ENCODE results near the gene MTA1.
A peak's percentile ranks its signal among the peaks of the same experiment; 100 is the strongest.

MTA1 gene

GRCh38 chr14:105420101-105420973, 710 bp downstream of the MTA1 start:
- TF ChIP-seq POLR2A (IDR thresholded peaks at IDR 0.05; ENCODE audit: low read depth, low read length), result no peak
- DNase-seq (ENCODE audit: insufficient read length, low spot score) (no peak), FAIRE-seq (no peak)

- DNase-seq (ENCODE audit: insufficient read length, low spot score), result no peak
- TF ChIP-seq POLR2A (IDR thresholded peaks at IDR 0.05; ENCODE audit: low read depth, low read length), result no peak
- FAIRE-seq, result no peak
Measured at GRCh38 chr14:105420974-105421674, 1.5 kb downstream of the MTA1 start.

GRCh38 chr14:105421723-105422615, 2.3 kb downstream of the MTA1 start:
- DNase-seq (ENCODE audit: insufficient read length, low spot score) (no peak), FAIRE-seq (no peak)
- TF ChIP-seq POLR2A (IDR thresholded peaks at IDR 0.05; ENCODE audit: low read depth, low read length), result no peak

- DNase-seq (ENCODE audit: insufficient read length, low spot score) (no peak), FAIRE-seq (no peak)
- no peak for TF ChIP-seq POLR2A (IDR thresholded peaks at IDR 0.05; ENCODE audit: low read depth, low read length)
Measured at GRCh38 chr14:105422695-105423487, 3.3 kb downstream of the MTA1 start.

- TF ChIP-seq POLR2A (IDR thresholded peaks at IDR 0.05; ENCODE audit: low read depth, low read length), result no peak
- FAIRE-seq, result no peak
- DNase-seq (ENCODE audit: insufficient read length, low spot score), result no peak
Measured at GRCh38 chr14:105423488-105424195, 4.0 kb downstream of the MTA1 start.

GRCh38 chr14:105424861-105425260, 5.2 kb downstream of the MTA1 start:
- no peak for FAIRE-seq
- TF ChIP-seq POLR2A (IDR thresholded peaks at IDR 0.05; ENCODE audit: low read depth, low read length), result no peak
- no peak for DNase-seq (ENCODE audit: insufficient read length, low spot score)

GRCh38 chr14:105425823-105426247, 6.2 kb downstream of the MTA1 start:
- no peak for TF ChIP-seq POLR2A (IDR thresholded peaks at IDR 0.05; ENCODE audit: low read depth, low read length)
- FAIRE-seq (no peak), DNase-seq (ENCODE audit: insufficient read length, low spot score) (no peak)

GRCh38 chr14:105426416-105427130, 6.9 kb downstream of the MTA1 start:
- DNase-seq (ENCODE audit: insufficient read length, low spot score) (no peak), FAIRE-seq (no peak)

GRCh38 chr14:105427412-105427811, 7.8 kb downstream of the MTA1 start:
- FAIRE-seq (no peak), DNase-seq (ENCODE audit: insufficient read length, low spot score) (no peak)
- no peak for TF ChIP-seq POLR2A (IDR thresholded peaks at IDR 0.05; ENCODE audit: low read depth, low read length)

More at GRCh38 chr14:105426416-105427130, 6.9 kb downstream of the MTA1 start:
- TF ChIP-seq POLR2A (IDR thresholded peaks at IDR 0.05; ENCODE audit: low read depth, low read length), result no peak

GRCh38 chr14:105427936-105428485, 8.4 kb downstream of the MTA1 start:
- TF ChIP-seq POLR2A (IDR thresholded peaks at IDR 0.05; ENCODE audit: low read depth, low read length), result no peak
- DNase-seq (ENCODE audit: insufficient read length, low spot score) (no peak), FAIRE-seq (no peak)

- TF ChIP-seq POLR2A (IDR thresholded peaks at IDR 0.05; ENCODE audit: low read depth, low read length), result no peak
- DNase-seq (ENCODE audit: insufficient read length, low spot score) (no peak), FAIRE-seq (no peak)
Measured at GRCh38 chr14:105430042-105430441, 10.4 kb downstream of the MTA1 start.

- DNase-seq (ENCODE audit: insufficient read length, low spot score) (peak; percentile 84), FAIRE-seq (peak; percentile 95)
- no peak for TF ChIP-seq POLR2A (IDR thresholded peaks at IDR 0.05; ENCODE audit: low read depth, low read length)
Measured at GRCh38 chr14:105430565-105430964, 10.9 kb downstream of the MTA1 start.
